SK-N-SH (cell line): ENCODE measurements around the gene GPR34.

ENCODE experiments used
- RAD21 ChIP-seq: IDR thresholded peaks from 2 replicates; pipeline ENCODE4 v1.6.1; 2012; ENCODE audit warnings: mild to moderate bottlenecking, low read length
- YY1 ChIP-seq: IDR thresholded peaks from 2 replicates; pipeline ENCODE4 v1.4.0; 2012; ENCODE audit warnings: low read depth, mild to moderate bottlenecking
- TF ChIP-seq, protein P1 (sequence below): fragments of 200-600 bp; sonication (generic); IDR thresholded peaks from 2 replicates; pipeline ENCODE4 v1.6.1; 2017; ENCODE audit warnings: antibody characterized with exemption, mild to moderate bottlenecking, moderate library complexity
- TF ChIP-seq, protein P2 (sequence below): IDR thresholded peaks from 2 replicates; pipeline ENCODE4; 2012

DNA sequence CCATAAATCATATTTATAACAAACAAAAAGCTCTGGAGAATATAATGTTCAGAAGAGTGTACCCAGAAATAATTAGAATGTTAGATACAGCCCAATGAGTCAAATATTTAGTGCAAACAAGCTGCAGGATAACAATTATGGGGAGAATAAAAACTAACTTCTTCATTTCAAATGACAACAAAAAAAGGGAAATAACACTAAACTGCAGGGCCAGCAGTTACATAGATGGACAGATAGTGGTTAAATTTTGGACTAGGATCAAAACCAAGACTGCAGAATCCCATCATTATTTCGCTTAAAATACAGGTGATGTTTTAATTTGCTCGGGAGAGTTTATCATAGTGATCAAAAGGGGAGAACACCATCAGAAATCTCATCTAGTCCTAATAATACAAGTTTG, 617 bp upstream of the GPR34 start:
- TF ChIP-seq, protein P1, sequence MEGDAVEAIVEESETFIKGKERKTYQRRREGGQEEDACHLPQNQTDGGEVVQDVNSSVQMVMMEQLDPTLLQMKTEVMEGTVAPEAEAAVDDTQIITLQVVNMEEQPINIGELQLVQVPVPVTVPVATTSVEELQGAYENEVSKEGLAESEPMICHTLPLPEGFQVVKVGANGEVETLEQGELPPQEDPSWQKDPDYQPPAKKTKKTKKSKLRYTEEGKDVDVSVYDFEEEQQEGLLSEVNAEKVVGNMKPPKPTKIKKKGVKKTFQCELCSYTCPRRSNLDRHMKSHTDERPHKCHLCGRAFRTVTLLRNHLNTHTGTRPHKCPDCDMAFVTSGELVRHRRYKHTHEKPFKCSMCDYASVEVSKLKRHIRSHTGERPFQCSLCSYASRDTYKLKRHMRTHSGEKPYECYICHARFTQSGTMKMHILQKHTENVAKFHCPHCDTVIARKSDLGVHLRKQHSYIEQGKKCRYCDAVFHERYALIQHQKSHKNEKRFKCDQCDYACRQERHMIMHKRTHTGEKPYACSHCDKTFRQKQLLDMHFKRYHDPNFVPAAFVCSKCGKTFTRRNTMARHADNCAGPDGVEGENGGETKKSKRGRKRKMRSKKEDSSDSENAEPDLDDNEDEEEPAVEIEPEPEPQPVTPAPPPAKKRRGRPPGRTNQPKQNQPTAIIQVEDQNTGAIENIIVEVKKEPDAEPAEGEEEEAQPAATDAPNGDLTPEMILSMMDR, result no peak
- TF ChIP-seq RAD21, result no peak
- no peak for TF ChIP-seq YY1
- TF ChIP-seq, protein P2, sequence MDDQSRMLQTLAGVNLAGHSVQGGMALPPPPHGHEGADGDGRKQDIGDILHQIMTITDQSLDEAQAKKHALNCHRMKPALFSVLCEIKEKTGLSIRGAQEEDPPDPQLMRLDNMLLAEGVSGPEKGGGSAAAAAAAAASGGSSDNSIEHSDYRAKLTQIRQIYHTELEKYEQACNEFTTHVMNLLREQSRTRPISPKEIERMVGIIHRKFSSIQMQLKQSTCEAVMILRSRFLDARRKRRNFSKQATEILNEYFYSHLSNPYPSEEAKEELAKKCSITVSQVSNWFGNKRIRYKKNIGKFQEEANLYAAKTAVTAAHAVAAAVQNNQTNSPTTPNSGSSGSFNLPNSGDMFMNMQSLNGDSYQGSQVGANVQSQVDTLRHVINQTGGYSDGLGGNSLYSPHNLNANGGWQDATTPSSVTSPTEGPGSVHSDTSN, result no peak
